Stimulated activated CD8-positive, alpha-beta memory T cell treated with anti-CD3 and anti-CD28 coated beads, Interleukin-7, amount 100 ng/mL, for 4 hours (primary cell): ENCODE results near the gene C11orf86.

Experiments
- DNase-seq, 2 donors: peaks; one replicate each; pipeline ENCODE4 v3.0.0-alpha.2; 2020; ENCODE audit warnings: low read depth in 2 of 2

The C11orf86 gene

GRCh38 chr11:67024966-67025365 lies 49.9 kb downstream of the C11orf86 start:
- no peak for DNase-seq

GRCh38 chr11:67025750-67026149 lies 50.6 kb downstream of the C11orf86 start:
- no peak for DNase-seq
